ENCODE results near the gene NKX2-2. TPM values are rescaled to one million over a fixed set of nuclear protein-coding genes. Genes with fewer than 3 reads are reported as not detected.
A peak's percentile ranks its signal among the peaks of the same experiment; 100 is the strongest.

NKX2-2 gene
- total RNA-seq, 1 experiment from 2014 or later = not detected

DNA sequence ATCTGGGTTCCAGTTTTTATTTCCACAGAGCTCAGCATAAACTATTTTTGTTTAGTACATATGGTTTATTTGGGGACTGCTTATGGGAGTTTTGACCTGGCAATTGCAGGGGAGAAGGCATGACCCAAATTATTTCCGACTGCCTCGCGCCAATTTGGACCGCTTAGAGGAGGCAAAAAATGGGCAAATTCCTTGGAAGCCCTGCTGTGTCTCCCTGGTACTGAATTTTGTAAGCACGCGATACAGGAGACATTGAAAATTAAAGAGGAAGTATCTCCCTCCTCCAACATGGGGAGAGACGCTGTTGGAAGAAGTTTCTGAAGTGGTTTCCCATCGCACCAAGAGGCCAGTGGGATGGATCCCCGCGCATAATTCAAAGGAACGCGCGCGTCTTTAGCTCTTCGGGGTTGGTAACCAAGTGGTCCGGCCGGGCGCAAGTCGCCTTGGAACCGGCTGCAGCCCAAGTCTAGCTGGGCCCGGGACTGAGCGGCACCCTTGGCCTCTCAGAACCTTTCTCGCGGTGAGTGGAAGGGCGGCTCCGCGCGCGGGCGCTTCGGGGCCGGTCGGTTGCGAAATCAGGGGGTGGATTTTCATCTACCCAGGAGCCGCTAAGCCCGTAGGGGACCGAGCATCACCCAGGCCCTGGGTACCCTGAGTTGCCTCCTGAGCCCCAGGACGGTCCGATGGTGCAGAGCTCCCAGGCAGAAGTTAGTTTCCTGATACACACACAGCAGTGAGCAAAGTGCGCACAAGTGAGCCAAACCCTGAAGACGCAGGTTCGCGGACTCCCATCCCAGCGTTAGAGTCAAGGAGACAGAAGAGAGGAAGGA lies 6.2 kb downstream of the NKX2-2 start:
- TF ChIP-seq NFE2L1 (CRISPR knock-in tag; IDR thresholded peaks at IDR 0.05) (no peak), ATF6 (CRISPR knock-in tag; IDR thresholded peaks at IDR 0.05) (no peak), ZNF396 (CRISPR knock-in tag; IDR thresholded peaks at IDR 0.05; ENCODE audit: borderline replicate concordance) (no peak), OVOL2 (CRISPR knock-in tag; IDR thresholded peaks at IDR 0.05; ENCODE audit: borderline replicate concordance) (no peak), TCF7 (CRISPR knock-in tag; IDR thresholded peaks at IDR 0.05; ENCODE audit: low read depth) (no peak), ZNF423 (CRISPR knock-in tag; IDR thresholded peaks at IDR 0.05) (no peak), CREB1 (CRISPR knock-in tag; IDR thresholded peaks at IDR 0.05) (no peak), TEAD1 (CRISPR knock-in tag; IDR thresholded peaks at IDR 0.05) (no peak), ESRRA (CRISPR knock-in tag; IDR thresholded peaks at IDR 0.05; ENCODE audit: borderline replicate concordance) (no peak)
- peak overlapping the region; percentile 12 for H3K4me3 Mint-ChIP-seq
- ChIA-PET POLR2A (no interaction called here), CTCF (interaction anchor here (0.5 to 8.3 kb wide), 6 partner anchors 15 to 1222 kb away, joined by 3 to 88 read pairs (median 6); no protein-coding TSS in a partner anchor)
- H3K27ac Mint-ChIP-seq = no peak overlapping the region
- peaks cover 46% of the 10 kb centered on the region for H3K4me1 Mint-ChIP-seq
- no peak for DNase-seq (ENCODE audit: low spot score)
- H3K27me3 Mint-ChIP-seq (ENCODE audit: low read depth) = peaks cover 84% of the 10 kb centered on the region
- H3K36me3 Mint-ChIP-seq = no peaks in the 10 kb centered on the region
- no peak for ATAC-seq
- no peaks in the 10 kb centered on the region for H3K9me3 Mint-ChIP-seq

DNA sequence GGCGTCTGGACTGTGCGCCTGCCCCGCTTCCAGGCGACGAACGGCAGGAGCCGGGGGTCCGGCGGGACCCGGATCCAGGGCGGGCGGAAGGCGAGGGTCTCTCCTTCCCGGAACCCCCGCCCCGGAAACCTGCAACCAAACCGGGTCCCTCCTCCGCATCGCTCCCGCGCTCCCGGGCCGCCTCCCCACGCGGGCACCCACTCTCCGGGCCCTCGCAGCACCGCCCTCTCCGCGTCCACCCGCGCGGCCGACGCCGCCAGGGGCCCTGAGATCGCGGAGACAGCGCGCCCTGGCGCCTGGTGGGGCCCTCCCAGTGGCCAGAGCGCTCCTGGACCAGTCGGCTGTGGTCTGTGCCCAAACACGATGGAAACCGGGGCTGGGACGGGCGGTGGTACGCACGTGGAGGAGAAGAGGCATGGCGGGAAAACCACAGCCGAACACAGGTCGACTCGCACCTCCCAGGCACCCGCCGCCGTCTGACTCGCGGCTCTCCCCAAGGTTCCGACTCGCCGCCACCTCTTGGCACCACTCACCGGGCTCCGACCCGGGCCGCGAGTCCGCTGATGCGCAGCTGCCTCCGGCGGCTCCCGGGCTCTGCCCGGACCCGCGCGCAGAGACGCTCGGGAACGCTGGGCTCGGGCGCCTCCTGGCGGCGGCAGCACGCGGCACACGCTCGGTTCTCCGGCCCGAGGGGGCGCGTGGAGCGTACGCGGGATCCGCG lies 7.9 kb downstream of the NKX2-2 start:
- Mint-ChIP-seq H3K36me3 (peaks cover under 1% of the 10 kb centered on the region; the same call in 1 of the 2 replicates), H3K27me3 (ENCODE audit: low read depth) (peaks cover 76% of the 10 kb centered on the region), H3K27ac (no peak overlapping the region), H3K4me3 (peak overlapping the region; percentile 65), H3K4me1 (peaks cover 39% of the 10 kb centered on the region), H3K9me3 (no peaks in the 10 kb centered on the region)
- ChIA-PET POLR2A (interaction anchor here (0.7 kb wide), 1 partner anchor 1858 kb away, joined by 4 read pairs; no protein-coding TSS in a partner anchor), CTCF (interaction anchor here (0.5 to 8.3 kb wide), 55 partner anchors 10 to 681 kb away, joined by 3 to 88 read pairs (median 5); partner anchors contain the start of genes KIZ, LINC00237 and XRN2)
- DNase-seq (ENCODE audit: low spot score) (peak; percentile 73), ATAC-seq (peak; percentile 58)
- TF ChIP-seq ERG (CRISPR knock-in tag; IDR thresholded peaks at IDR 0.05) (no peak), SP1 (CRISPR knock-in tag; conservative IDR thresholded peaks at IDR 0.05) (peak; percentile 62; the same call in 1 of the 2 replicates), E2F4 (CRISPR knock-in tag; IDR thresholded peaks at IDR 0.05; ENCODE audit: borderline replicate concordance, low read depth) (peak; percentile 84; the same call in 1 of the 2 replicates), HMGXB4 (CRISPR knock-in tag; IDR thresholded peaks at IDR 0.05) (peak; percentile 96), CREB1 (CRISPR knock-in tag; IDR thresholded peaks at IDR 0.05) (0 out of 2 replicates have a peak, but pooled peaks have one; percentile 54), NR2C2 (CRISPR knock-in tag; IDR thresholded peaks at IDR 0.05) (peak; percentile 46; the same call in 1 of the 2 replicates), OVOL2 (CRISPR knock-in tag; IDR thresholded peaks at IDR 0.05; ENCODE audit: borderline replicate concordance) (no peak), ZBTB21 (CRISPR knock-in tag; IDR thresholded peaks at IDR 0.05; ENCODE audit: borderline replicate concordance) (peak; percentile 60; the same call in 1 of the 2 replicates)
- TF ChIP-seq, protein P1, sequence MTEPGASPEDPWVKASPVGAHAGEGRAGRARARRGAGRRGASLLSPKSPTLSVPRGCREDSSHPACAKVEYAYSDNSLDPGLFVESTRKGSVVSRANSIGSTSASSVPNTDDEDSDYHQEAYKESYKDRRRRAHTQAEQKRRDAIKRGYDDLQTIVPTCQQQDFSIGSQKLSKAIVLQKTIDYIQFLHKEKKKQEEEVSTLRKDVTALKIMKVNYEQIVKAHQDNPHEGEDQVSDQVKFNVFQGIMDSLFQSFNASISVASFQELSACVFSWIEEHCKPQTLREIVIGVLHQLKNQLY (CRISPR knock-in tag; IDR thresholded peaks at IDR 0.05) = no peak
- TF ChIP-seq, protein P2, sequence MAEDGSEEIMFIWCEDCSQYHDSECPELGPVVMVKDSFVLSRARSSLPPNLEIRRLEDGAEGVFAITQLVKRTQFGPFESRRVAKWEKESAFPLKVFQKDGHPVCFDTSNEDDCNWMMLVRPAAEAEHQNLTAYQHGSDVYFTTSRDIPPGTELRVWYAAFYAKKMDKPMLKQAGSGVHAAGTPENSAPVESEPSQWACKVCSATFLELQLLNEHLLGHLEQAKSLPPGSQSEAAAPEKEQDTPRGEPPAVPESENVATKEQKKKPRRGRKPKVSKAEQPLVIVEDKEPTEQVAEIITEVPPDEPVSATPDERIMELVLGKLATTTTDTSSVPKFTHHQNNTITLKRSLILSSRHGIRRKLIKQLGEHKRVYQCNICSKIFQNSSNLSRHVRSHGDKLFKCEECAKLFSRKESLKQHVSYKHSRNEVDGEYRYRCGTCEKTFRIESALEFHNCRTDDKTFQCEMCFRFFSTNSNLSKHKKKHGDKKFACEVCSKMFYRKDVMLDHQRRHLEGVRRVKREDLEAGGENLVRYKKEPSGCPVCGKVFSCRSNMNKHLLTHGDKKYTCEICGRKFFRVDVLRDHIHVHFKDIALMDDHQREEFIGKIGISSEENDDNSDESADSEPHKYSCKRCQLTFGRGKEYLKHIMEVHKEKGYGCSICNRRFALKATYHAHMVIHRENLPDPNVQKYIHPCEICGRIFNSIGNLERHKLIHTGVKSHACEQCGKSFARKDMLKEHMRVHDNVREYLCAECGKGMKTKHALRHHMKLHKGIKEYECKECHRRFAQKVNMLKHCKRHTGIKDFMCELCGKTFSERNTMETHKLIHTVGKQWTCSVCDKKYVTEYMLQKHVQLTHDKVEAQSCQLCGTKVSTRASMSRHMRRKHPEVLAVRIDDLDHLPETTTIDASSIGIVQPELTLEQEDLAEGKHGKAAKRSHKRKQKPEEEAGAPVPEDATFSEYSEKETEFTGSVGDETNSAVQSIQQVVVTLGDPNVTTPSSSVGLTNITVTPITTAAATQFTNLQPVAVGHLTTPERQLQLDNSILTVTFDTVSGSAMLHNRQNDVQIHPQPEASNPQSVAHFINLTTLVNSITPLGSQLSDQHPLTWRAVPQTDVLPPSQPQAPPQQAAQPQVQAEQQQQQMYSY (CRISPR knock-in tag; IDR thresholded peaks at IDR 0.05) = 0 out of 2 replicates have a peak, but pooled peaks have one; percentile 26

Data from WTC11 (cell line).